Muscle of leg (tissue), 11 donors: ENCODE results near the gene FOXN3. TPM values are rescaled to one million over a fixed set of nuclear protein-coding genes. Genes with fewer than 3 reads are reported as not detected.
"Not testable (repeated sequence)": the region's sequence is repeated elsewhere in the genome, so short reads cannot be mapped to it uniquely, and the experiment has no call there.

Experiments used
- DNase-seq: peaks from one replicate; pipeline ENCODE4 v3.0.0; 2013
- H3K27ac ChIP-seq: one replicate; pipeline ENCODE4 v1.5.1; 2013; ENCODE audit warnings: mild to moderate bottlenecking, low read length, control low read depth
- H3K27me3 ChIP-seq: one replicate; pipeline ENCODE4 v1.6.1; 2013; ENCODE audit warnings: low read length; ENCODE audit not compliant: control insufficient read depth, insufficient read depth
- H3K36me3 ChIP-seq: one replicate; pipeline ENCODE4 v1.6.1; 2013; ENCODE audit warnings: low read length; ENCODE audit not compliant: control insufficient read depth, insufficient read depth
- H3K4me1 ChIP-seq: one replicate; pipeline ENCODE4 v1.6.1; 2013; ENCODE audit warnings: low read length; ENCODE audit not compliant: control insufficient read depth, insufficient read depth
- H3K4me3 ChIP-seq: one replicate; pipeline ENCODE4 v1.5.1; 2013; ENCODE audit warnings: low read length, control low read depth
- H3K9me3 ChIP-seq: replicated peaks from 2 replicates; pipeline ENCODE4 v1.6.1; 2013; ENCODE audit warnings: low read depth, low read length; ENCODE audit not compliant: control insufficient read depth
- WGBS: methylation state at CpG from one replicate; pipeline ENCODE4 v1.1.5; 2013; ENCODE audit warnings: missing lambda C conversion rate; ENCODE audit not compliant: insufficient coverage; 5-methylcytosine and 5-hydroxymethylcytosine counted together
- polyA plus RNA-seq, 8 donors: library from polyadenylated mRNA; unstranded; fragments of 120-200 nt; gene quantifications; one replicate each; pipeline versions ENCODE4 v1.2.1 to v1.2.3, GENCODE V29; 2013; ENCODE audit warnings: inconsistent platforms in 1 of 8, low replicate concordance in 1 of 8; ENCODE audit not compliant: insufficient read length in 8 of 8, insufficient read depth in 1 of 8
- total RNA-seq: library from RNA; stranded (reverse); fragments of 120-200 nt; gene quantifications from one replicate; pipeline ENCODE4 v1.2.4, GENCODE V29; 2013

FOXN3 gene
- total and polyA plus RNA-seq, 9 donors, result 43.4 to 79.2 (median 64.0) TPM

DNA sequence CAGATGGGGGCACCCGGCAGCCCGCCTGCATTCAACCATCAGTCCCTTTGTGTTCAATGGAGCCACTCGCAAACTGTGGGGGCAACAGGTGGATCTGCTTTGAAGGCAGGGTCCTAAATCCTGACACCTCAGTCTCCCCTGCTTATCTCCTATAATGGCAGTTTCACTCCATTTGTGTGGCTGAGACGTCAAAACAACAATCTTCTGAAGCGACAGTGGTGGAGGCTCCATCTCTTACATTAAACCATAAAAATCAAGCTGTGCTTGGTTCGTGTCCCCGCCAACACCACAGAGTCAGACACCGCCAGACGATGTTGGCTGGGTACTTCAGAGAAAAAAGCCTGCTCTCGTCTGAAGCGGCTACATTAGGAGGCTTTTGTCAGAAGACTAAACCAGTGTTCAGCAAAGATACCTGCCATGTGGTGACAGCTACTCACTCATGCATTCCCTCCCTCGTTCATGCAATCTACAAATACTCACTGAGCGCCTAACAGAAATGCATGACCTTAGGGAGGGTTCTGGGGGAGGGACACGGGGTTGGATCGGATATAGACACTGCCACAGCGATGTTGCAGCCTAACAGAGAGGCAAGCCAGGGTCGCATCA lies 253.9 kb downstream of the FOXN3 start:
- Histone ChIP-seq H3K4me3 (no peak overlapping the region), H3K4me1 (peaks cover 15% of the 10 kb centered on the region), H3K27ac (no peak overlapping the region), H3K9me3 (no peaks in the 10 kb centered on the region), H3K27me3 (no peaks in the 10 kb centered on the region), H3K36me3 (peaks cover 31% of the 10 kb centered on the region)
- WGBS, result 80% methylated on average over 12 of the region's 17 CpGs
- DNase-seq, result no peak

DNA sequence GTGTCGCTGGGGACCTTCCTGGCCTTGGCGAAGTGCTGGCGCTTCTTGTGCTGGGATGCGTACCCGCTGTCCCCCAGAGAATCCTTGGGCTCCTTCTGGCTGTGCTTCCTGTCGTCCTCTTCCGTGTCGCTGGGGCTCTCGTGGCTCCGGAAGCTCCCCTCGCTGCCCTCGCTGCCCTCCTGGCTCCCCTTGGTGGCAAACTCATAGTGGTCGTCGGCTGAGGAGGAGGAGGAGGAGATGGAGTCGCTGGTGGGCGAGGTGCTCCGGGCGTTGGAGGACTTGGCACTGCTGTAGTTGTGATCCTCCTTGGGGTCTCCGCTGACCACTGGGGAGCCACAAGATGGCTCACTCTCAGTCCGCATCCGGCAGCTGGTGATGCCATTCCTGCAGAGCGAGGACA lies 254.4 kb downstream of the FOXN3 start:
- no peak for DNase-seq
- H3K27me3 ChIP-seq, result no peaks in the 10 kb centered on the region
- no peak overlapping the region for H3K27ac ChIP-seq
- peaks cover 15% of the 10 kb centered on the region for H3K4me1 ChIP-seq
- WGBS, result 94% methylated on average over 22 of the region's 22 CpGs
- no peaks in the 10 kb centered on the region for H3K9me3 ChIP-seq
- H3K36me3 ChIP-seq, result peaks cover 31% of the 10 kb centered on the region
- no peak overlapping the region for H3K4me3 ChIP-seq

DNA sequence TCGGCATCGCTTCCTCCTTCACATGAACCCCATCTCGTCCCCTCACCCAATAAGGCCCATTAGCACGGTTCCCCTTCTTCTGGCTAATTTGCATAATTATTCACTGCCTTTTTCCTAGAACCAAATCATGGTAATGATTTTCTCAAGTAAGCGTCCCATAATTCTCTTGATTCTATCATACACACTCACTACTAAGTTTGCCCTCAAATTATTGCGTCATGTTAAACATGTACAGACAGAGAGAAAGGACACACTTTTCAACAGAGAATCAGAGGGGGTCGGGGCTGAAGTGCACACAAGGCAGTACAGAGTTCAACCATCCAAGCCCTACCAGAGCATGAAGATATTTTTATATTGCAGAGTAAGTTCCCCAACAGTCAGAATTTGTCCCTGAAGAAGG lies 256.6 kb downstream of the FOXN3 start:
- H3K9me3 ChIP-seq, result no peaks in the 10 kb centered on the region
- 92% methylated on average over 5 of the region's 7 CpGs for WGBS
- H3K27me3 ChIP-seq, result no peaks in the 10 kb centered on the region
- H3K27ac ChIP-seq, result no peak overlapping the region
- peaks cover 33% of the 10 kb centered on the region for H3K36me3 ChIP-seq
- DNase-seq, result no peak
- peaks cover 12% of the 10 kb centered on the region for H3K4me1 ChIP-seq
- H3K4me3 ChIP-seq, result no peak overlapping the region

DNA sequence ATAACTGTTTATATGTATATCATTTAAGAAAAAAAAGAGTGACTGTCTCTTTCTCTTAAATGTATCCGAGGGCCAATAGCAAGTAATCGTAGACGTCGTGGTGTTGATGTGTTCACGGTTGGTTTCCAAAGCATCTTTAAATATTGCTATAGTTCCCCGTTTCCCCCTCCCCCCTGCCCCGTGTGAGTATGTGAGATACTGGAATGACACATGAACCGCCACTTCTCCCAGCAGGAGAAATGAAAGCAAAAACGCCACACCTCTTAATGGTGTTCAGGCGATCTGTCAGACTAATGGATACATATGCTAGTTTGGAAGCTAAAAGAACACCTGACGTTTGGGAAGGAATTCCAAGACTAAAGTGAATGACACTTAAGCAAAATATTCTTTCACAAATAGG lies 258.3 kb downstream of the FOXN3 start:
- Histone ChIP-seq H3K4me1 (no peaks in the 10 kb centered on the region), H3K36me3 (peaks cover 35% of the 10 kb centered on the region), H3K27me3 (no peaks in the 10 kb centered on the region), H3K4me3 (no peak overlapping the region), H3K27ac (no peak overlapping the region), H3K9me3 (no peaks in the 10 kb centered on the region)
- no CpG with 5 or more reads among the region's 11 CpGs for WGBS
- DNase-seq, result no peak

DNA sequence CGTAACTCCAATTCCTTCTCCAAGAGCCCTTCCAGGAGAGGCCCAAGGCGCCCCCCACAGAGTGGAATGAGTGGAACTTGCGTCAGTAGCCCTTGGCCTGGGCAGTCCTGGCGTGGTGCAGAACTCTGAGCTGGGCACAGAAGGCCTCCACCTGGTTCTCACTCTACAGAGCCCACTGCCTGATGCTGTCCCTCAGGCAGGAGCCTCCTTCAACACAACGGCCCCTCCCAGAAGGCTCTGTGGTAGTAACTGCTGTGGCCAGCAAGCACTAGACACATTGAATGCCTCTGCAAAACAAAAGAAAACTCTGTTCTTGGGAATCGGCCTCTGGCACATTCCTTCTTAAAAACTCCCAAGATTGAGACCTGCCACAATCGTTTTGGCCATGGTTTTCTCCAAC lies 258.9 kb downstream of the FOXN3 start:
- WGBS, result 67% methylated on average over 1 of the region's 7 CpGs
- H3K27me3 ChIP-seq, H3K9me3 ChIP-seq, H3K4me3 ChIP-seq, DNase-seq, H3K27ac ChIP-seq, H3K4me1 ChIP-seq: not testable (repeated sequence)
- H3K36me3 ChIP-seq, result peaks cover 35% of the 10 kb centered on the region

DNA sequence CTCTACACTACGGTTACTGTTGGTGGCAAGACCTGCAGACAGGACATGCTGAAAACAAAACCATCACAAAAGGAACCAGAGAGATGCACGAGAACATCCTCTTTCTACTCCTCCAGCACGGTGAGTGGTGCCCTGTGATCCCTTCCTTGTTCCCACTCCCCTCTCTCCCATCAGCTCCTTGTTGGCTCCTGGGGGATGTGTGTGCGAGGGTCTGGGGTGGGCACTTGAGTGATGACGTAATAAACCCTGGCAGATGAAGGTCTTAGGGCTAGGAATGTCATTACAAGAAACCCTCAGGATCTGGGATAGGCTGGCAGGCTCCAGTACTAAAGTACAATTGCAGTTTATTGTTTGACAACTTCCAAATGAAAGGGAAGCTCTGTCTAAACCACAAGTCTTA lies 261.5 kb downstream of the FOXN3 start:
- no peak for DNase-seq
- no peaks in the 10 kb centered on the region for H3K9me3 ChIP-seq
- H3K27ac ChIP-seq, result no peak overlapping the region
- no peak overlapping the region for H3K4me3 ChIP-seq
- 100% methylated on average over 1 of the region's 5 CpGs for WGBS
- H3K36me3 ChIP-seq, result peaks cover 18% of the 10 kb centered on the region
- no peaks in the 10 kb centered on the region for H3K4me1 ChIP-seq
- no peaks in the 10 kb centered on the region for H3K27me3 ChIP-seq

DNA sequence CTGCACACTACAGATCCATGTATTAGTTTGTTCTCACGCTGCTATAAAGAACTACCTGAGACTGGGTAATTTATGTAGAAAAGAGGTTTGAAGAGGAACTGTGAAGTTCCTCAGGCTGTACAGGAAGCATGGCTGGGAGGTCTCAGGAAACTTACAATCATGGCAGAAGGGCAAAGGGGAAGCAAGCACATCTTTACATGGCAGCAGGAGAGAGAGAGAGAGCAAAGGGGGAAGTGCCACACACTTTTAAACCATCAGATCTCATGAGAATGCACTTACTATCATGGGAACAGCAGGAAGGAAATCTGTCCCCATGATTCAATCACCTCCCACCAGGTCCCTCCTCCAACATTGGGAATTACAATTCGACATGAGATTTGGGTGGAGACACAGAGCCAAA lies 265.3 kb downstream of the FOXN3 start:
- not testable (repeated sequence) for H3K27ac ChIP-seq, H3K9me3 ChIP-seq, H3K4me3 ChIP-seq, H3K36me3 ChIP-seq, H3K4me1 ChIP-seq, DNase-seq, H3K27me3 ChIP-seq
- no CpG with 5 or more reads among the region's 2 CpGs for WGBS

DNA sequence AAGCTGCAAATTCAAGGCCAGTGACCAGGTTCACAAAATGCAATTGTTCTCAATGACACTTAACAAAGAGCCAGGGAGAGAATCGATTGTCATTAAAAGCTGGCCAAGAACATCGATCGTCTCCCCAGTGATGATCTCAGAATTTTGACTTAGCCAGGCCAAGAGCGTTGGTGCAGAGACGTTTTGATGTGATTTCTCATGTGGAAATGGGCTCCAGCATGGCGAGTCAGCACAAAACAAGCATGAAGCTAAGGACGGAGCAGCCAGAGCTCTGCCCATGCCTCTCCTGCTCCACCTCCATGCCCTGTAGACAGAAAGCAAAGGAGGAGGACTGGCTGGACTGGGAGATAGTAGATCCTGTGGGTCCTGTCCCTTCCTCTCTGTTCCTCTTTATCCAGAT lies 270.8 kb downstream of the FOXN3 start:
- Histone ChIP-seq H3K27ac (no peak overlapping the region), H3K36me3 (no peaks in the 10 kb centered on the region), H3K9me3 (no peaks in the 10 kb centered on the region), H3K4me3 (no peak overlapping the region), H3K27me3 (no peaks in the 10 kb centered on the region), H3K4me1 (no peaks in the 10 kb centered on the region)
- DNase-seq, result no peak
- WGBS, result 55% methylated on average over 7 of the region's 7 CpGs

DNA sequence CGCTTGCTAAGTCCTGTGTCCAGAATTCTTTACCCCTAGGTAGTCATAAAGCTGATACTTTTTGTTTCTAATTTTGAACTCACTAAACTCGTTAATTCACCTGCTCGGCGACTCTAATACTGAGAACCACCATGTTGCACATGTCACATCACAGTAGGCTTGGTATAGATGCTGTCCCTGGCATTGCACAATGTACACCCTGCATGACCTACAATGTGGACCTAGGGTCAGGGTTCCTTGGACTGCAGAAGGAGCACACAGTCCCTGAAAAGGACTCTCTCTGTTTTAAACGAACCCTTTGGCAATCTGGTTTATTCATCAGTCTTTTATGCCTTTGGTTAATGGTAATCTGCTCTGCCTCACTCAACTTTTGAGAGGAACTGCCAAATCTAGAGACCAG lies 272.4 kb downstream of the FOXN3 start:
- Histone ChIP-seq H3K36me3 (no peaks in the 10 kb centered on the region), H3K27me3 (no peaks in the 10 kb centered on the region), H3K4me1 (no peaks in the 10 kb centered on the region), H3K27ac (no peak overlapping the region), H3K9me3 (no peaks in the 10 kb centered on the region), H3K4me3 (no peak overlapping the region)
- no peak for DNase-seq
- 84% methylated on average over 4 of the region's 5 CpGs for WGBS

DNA sequence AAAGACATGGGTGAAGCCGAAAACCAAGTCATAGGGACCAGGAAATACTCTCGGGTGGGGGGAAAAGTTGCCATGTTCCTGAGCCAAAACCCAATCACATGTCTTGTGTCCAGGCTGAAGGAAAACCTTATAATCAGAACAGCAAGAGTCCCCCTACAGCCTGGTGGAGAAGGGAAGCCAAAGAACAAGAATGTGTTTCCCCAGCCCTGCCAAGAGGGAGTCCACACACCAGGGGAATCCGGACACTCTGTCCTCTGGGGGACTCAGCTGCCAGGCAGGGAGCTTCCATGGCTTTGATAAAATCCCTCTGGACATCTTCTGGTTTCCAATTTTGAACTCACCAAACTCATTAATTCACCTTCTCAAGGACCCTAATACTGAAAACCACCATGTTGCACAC lies 273.0 kb downstream of the FOXN3 start:
- H3K27me3 ChIP-seq, result no peaks in the 10 kb centered on the region
- DNase-seq, result no peak
- no peaks in the 10 kb centered on the region for H3K4me1 ChIP-seq
- H3K4me3 ChIP-seq, result no peak overlapping the region
- H3K36me3 ChIP-seq, result no peaks in the 10 kb centered on the region
- H3K9me3 ChIP-seq, result no peaks in the 10 kb centered on the region
- no peak overlapping the region for H3K27ac ChIP-seq
- 71% methylated on average over 2 of the region's 3 CpGs for WGBS

DNA sequence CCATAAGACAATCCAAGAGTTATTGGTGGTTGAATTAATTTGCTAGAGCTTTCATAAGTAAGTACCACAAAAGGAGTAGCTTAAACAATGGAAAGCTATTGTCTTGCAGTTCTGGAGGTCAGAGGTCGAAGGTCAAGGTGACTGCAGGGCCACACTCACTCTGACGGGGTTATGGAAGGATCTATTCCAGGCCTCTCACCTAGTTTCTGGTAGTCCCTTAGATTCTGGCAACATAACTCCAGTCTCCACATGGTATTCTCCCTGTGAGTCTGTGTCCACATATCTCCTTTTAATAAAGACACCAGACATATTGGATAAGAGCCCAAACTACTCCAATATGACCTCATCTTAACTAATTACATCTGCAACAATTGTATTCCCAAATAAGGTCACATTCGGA lies 273.4 kb downstream of the FOXN3 start:
- H3K4me1 ChIP-seq, result no peaks in the 10 kb centered on the region
- H3K4me3 ChIP-seq, result no peak overlapping the region
- no peaks in the 10 kb centered on the region for H3K27me3 ChIP-seq
- no peaks in the 10 kb centered on the region for H3K36me3 ChIP-seq
- WGBS, result 59% methylated on average over 2 of the region's 3 CpGs
- no peaks in the 10 kb centered on the region for H3K9me3 ChIP-seq
- H3K27ac ChIP-seq, result no peak overlapping the region
- DNase-seq, result no peak
